CD4-positive, alpha-beta T cell treated with Interleukin-21 for 1 hour (primary cell): ENCODE results near the gene TEKT5.
"Not testable (repeated sequence)": the region's sequence is repeated elsewhere in the genome, so short reads cannot be mapped to it uniquely, and the experiment has no call there.

Source experiments
- DNase-seq: peaks from one replicate; pipeline ENCODE4 v3.0.0-alpha.2; 2020

Gene TEKT5

GRCh38 chr16:10629592-10629963 lies 65.2 kb downstream of the TEKT5 start:
- DNase-seq, result no peak

GRCh38 chr16:10625595-10626357 lies 69.0 kb downstream of the TEKT5 start:
- no peak for DNase-seq

GRCh38 chr16:10624527-10624926 lies 70.2 kb downstream of the TEKT5 start:
- DNase-seq, result no peak

DNA sequence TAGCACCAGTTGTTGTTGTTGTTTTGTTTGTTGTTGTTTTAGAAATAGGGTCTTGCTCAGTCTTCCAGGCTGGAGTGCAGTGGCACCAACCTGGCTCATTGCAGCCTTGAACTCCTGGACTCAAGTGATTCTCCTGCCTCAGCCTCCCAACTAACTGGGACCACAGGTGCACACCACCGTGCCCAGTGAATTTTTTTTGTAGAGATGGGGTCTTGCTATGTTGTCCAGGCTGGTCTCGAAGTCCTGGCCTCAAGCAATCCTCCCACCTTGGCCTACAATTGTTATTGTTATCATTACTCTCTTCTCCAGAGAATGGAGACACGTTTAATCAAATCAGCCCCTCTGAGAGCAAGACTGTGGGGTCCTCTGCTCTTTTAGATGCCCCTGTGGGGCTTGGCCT lies 71.7 kb downstream of the TEKT5 start:
- DNase-seq, result no peak

DNA sequence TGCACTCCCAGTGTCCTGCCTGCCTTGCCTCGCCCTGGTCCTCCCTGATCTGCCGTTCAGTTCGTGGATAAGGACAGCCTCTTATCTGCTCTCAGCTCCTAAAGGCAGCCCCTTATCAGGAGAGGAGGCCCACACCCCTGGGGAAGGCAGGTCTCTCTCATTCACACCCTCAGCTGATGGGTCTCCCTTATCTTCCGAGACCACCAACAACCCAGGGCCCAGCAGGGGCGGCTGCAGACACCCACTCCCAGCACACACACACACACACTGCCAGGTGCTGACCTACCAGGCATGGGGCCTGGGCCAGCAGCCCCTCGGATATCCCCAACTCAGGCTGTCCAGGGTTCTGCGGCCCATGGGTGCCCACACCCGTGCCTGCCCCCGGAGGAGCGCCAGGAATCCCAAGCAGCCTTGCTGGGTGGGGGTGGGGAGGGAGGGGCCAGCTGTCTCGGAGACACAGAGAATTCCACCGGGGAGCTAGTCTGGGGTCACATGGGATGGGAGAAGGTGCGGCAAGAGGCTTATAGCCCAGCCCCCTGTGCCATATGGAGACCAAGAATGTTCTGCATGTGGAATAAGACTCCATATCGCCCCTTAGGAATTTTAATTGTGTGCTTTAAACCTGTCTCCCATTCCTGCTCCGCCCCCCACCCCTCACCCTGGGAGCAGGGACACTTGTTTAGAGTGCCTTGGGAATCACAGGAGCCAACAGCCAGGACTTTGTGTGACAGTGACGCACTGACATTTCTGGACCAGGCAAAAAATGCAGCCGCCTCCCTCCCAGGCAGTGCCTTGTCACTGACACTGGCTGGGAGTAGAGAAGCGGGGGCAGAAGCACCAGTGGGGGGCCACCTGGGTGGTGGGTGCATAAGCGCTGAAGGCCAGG lies 72.5 kb downstream of the TEKT5 start:
- DNase-seq, result no peak

GRCh38 chr16:10621216-10621949 lies 73.3 kb downstream of the TEKT5 start:
- not testable (repeated sequence) for DNase-seq

GRCh38 chr16:10620120-10620519 lies 74.6 kb downstream of the TEKT5 start:
- DNase-seq, result no peak

GRCh38 chr16:10619271-10619849 lies 75.4 kb downstream of the TEKT5 start:
- no peak for DNase-seq

- DNase-seq, result no peak
Measured at GRCh38 chr16:10618710-10619209, 76.0 kb downstream of the TEKT5 start.

DNA sequence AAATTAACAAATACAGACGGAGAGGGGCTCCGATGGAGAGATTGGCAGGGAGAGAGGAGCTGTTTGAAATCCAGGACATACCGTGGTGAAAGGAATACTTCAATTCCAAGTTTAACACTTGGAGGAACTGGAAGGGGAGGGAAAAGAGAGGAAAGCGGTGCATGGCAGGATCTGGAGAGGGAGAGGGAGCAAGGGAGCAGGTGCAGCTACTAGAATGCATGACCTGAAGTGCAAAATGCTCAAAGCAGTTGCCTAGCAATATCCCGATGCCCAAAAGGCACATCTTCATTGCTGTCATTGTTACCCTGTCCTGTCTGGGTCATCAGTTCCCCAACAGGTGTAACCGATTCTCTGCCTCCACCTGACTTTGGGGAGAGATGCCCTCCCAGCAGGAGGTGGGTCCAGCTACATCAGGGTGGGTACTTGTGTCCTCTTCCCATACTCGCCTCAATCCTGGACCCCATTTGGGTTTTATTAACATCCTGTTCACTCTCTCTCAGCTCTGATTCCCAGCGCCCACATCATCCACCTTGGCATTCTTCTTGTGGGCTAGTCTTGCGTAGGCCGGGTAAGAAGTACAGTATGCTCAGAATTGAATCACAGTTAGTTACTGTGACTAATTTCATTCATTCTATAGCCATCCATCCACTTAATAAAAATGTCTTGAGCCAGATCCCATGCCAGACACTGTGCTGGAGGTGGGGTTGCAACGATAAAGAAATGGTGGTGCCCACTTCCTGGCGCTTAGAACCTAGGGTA lies 76.9 kb downstream of the TEKT5 start:
- no peak for DNase-seq

- no peak for DNase-seq
Measured at GRCh38 chr16:10616756-10617640, 77.7 kb downstream of the TEKT5 start.

DNA sequence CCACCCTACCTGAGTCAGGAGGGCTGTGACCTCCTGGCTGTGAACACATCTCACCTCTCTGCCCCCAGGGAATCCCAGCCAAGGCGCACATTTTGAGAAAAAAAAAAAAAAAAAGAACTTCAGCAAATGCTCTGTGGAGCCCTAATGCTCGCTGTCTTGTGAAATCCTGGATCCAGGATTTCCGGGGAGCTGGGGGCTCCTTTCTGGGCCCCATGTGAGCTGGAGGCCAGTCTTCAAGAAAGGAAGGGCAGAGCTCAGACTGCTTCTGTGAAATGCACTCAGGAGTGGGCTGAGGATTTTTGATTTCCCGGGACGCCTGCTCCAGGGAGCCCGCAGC lies 78.3 kb downstream of the TEKT5 start:
- DNase-seq, result no peak

GRCh38 chr16:10614685-10615084 lies 80.0 kb downstream of the TEKT5 start:
- no peak for DNase-seq

GRCh38 chr16:10613785-10614485 lies 80.8 kb downstream of the TEKT5 start:
- no peak for DNase-seq

- no peak for DNase-seq
Measured at GRCh38 chr16:10612649-10613179, 82.0 kb downstream of the TEKT5 start.

GRCh38 chr16:10611825-10612342 lies 82.8 kb downstream of the TEKT5 start:
- DNase-seq, result no peak

DNA sequence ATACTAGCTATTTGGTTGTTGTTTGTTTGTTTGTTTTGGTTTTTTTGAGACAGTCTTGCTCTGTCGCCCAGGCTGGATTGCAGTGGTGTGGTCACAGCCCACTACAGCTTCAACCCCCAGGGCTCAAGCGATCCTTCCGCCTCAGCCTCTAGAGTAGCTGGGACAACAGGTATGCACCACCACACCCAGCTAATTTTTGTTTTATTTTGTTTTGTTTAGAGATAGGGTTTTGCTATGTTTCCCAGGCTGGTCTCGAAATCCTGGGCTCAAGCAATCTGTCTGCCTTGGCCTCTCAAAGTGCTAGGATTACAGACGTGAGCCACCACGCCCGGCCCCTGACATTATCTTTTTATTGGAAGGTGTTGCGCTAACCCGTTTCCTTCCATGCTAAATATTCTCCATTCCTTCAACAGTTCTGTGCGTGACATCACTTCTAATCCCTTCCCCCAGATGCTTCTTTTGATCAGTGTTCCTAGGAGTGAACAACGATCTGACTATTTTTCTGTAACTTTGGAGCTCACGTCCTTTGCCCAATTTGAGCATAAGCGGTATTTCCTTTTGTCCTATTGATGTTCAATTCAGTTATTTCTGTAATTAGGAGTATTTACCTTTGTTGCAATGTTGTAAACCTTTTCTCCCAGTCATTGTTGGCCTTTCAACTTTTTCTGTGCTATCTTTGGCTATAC lies 84.1 kb downstream of the TEKT5 start:
- DNase-seq, result no peak

DNA sequence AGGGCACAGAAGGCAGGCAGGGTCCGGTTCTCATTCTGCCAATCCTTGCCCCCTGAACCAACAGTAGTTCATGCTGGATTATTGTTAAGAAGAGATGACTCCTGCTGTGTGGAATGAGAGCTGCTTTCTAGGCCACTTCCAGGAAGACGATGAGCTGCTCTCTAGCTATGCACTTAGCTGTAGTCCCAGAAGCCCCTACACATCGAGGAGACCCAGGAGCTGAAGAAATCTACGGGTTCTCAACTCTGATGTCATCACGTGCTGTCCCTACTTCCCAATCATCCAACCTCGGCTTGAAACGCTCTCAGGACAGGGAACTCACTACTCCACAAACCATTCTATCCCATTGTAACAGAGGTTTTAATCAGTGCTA lies 85.3 kb downstream of the TEKT5 start:
- no peak for DNase-seq

- DNase-seq, result no peak
Measured at GRCh38 chr16:10608687-10609401, 85.9 kb downstream of the TEKT5 start.
